Endodermal cell (in vitro differentiated cells): ENCODE measurements around the gene TRAF3IP3. TPM values are rescaled to one million over a fixed set of nuclear protein-coding genes. Genes with fewer than 3 reads are reported as not detected.

Experiments
- DNase-seq: peaks from one replicate; pipeline ENCODE4 v3.0.0-alpha.2; 2017
- H3K27ac ChIP-seq: 2 replicates; pipeline ENCODE4 v1.5.1; 2013; ENCODE audit warnings: mild to moderate bottlenecking, low read depth, low read length, moderate library complexity
- H3K27me3 ChIP-seq: 2 replicates; pipeline ENCODE4 v1.6.1; 2013; ENCODE audit warnings: mild to moderate bottlenecking, low read length, moderate library complexity; ENCODE audit not compliant: insufficient read depth, control insufficient read depth, poor library complexity, severe bottlenecking
- H3K36me3 ChIP-seq: 2 replicates; pipeline ENCODE4 v1.7.0; 2013; ENCODE audit warnings: mild to moderate bottlenecking, low read length, moderate library complexity; ENCODE audit not compliant: control insufficient read depth, insufficient read depth
- H3K4me1 ChIP-seq: one replicate; pipeline ENCODE4 v1.7.0; 2013; ENCODE audit warnings: low read length; ENCODE audit not compliant: control insufficient read depth, insufficient read depth
- H3K4me3 ChIP-seq: 2 replicates; pipeline ENCODE4 v1.5.1; 2013; ENCODE audit warnings: mild to moderate bottlenecking, low read length, moderate library complexity
- H3K9ac ChIP-seq: 2 replicates; pipeline ENCODE4 v1.6.1; 2013; ENCODE audit warnings: mild to moderate bottlenecking, low read length, moderate library complexity; ENCODE audit not compliant: poor library complexity, severe bottlenecking; ENCODE audit errors: extremely low read depth
- H3K9me3 ChIP-seq: 2 replicates; pipeline ENCODE4 v1.6.1; 2013; ENCODE audit warnings: mild to moderate bottlenecking, low read length, moderate library complexity; ENCODE audit not compliant: control insufficient read depth
- H3K27ac Mint-ChIP-seq: 2 replicates; pipeline ENCODE4 v1.8.0; 2020; ENCODE audit warnings: mixed read lengths
- H3K27me3 Mint-ChIP-seq: 2 replicates; pipeline ENCODE4 v1.8.0; 2021; ENCODE audit warnings: mild to moderate bottlenecking, mixed read lengths; ENCODE audit not compliant: insufficient read depth
- H3K36me3 Mint-ChIP-seq: 2 replicates; pipeline ENCODE4 v1.8.0; 2020; ENCODE audit warnings: low read depth, mixed read lengths
- H3K4me1 Mint-ChIP-seq: 2 replicates; pipeline ENCODE4 v1.8.0; 2020; ENCODE audit warnings: mixed read lengths
- H3K4me3 Mint-ChIP-seq: 2 replicates; pipeline ENCODE4 v1.8.0; 2020; ENCODE audit warnings: mild to moderate bottlenecking, moderate library complexity, mixed read lengths
- H3K9me3 Mint-ChIP-seq: 2 replicates; pipeline ENCODE4 v1.8.0; 2020; ENCODE audit warnings: mild to moderate bottlenecking, mixed read lengths
- CTCF ChIP-seq: fragments of 200-600 bp; sonication (generic); conservative IDR thresholded peaks from 2 replicates; pipeline ENCODE4 v1.5.0; 2021; ENCODE audit warnings: antibody characterized with exemption, mild to moderate bottlenecking
- WGBS, 2 experiments: methylation state at CpG; one replicate each; pipeline versions ENCODE4 v1.1.5 to v1.1.7; 2013; ENCODE audit warnings: missing lambda C conversion rate in 2 of 2, mixed read lengths in 1 of 2; ENCODE audit not compliant: insufficient coverage in 1 of 2, insufficient read length in 1 of 2; 5-methylcytosine and 5-hydroxymethylcytosine counted together
- total RNA-seq, 2 donors: library from RNA; stranded (reverse); fragmentation: NEBNext Ultra II Directional in 1 of 2; extraction: Animal tissue kit (Norgen Biotek cat#: 25700) in 1 of 2; gene quantifications; 2 replicates in 1 of 2; 3 replicates in 1 of 2; pipeline ENCODE4 v1.2.1, GENCODE V29; 2021

TRAF3IP3 gene
- total RNA-seq, 2 donors from 2014 or later = not detected

- Histone ChIP-seq H3K9me3 (no peaks in the 10 kb centered on the region), H3K27ac (no peak overlapping the region), H3K4me1 (no peaks in the 10 kb centered on the region), H3K36me3 (no peaks in the 10 kb centered on the region), H3K9ac (no peak overlapping the region), H3K4me3 (no peak overlapping the region), H3K27me3 (peaks cover 56% of the 10 kb centered on the region)
- no peaks in the 10 kb centered on the region for H3K4me1 Mint-ChIP-seq
- H3K27ac Mint-ChIP-seq = no peak overlapping the region
- DNase-seq = no peak
- no peak overlapping the region for H3K4me3 Mint-ChIP-seq
- H3K27me3 Mint-ChIP-seq = peaks cover 37% of the 10 kb centered on the region
- H3K9me3 Mint-ChIP-seq = no peaks in the 10 kb centered on the region
- TF ChIP-seq CTCF = no peak
- no peaks in the 10 kb centered on the region for H3K36me3 Mint-ChIP-seq
- WGBS, 2 experiments = 96 to 100% methylated on average over 1 of the region's 1 CpG
These were observed 23.1 kb upstream of the TRAF3IP3 start for GRCh38 chr1:209732725-209733124.

GRCh38 chr1:209733409-209734192 is 22.3 kb upstream of the TRAF3IP3 start:
- no peak overlapping the region for H3K4me3 Mint-ChIP-seq

GRCh38 chr1:209736490-209737117 is 19.2 kb upstream of the TRAF3IP3 start:
- H3K9me3 ChIP-seq = no peaks in the 10 kb centered on the region
- Mint-ChIP-seq H3K27me3 (peaks cover 30% of the 10 kb centered on the region), H3K27ac (no peak overlapping the region), H3K4me1 (no peaks in the 10 kb centered on the region), H3K9me3 (no peaks in the 10 kb centered on the region), H3K36me3 (no peaks in the 10 kb centered on the region), H3K4me3 (no peak overlapping the region)
- no peak for DNase-seq
- H3K27me3 ChIP-seq = peaks cover 45% of the 10 kb centered on the region
- no peaks in the 10 kb centered on the region for H3K36me3 ChIP-seq
- no peak overlapping the region for H3K9ac ChIP-seq
- no peak overlapping the region for H3K27ac ChIP-seq
- WGBS, 2 experiments = 76 to 85% methylated on average over 2 to 3 of the region's 3 CpGs
- no peak for TF ChIP-seq CTCF
- H3K4me1 ChIP-seq = no peaks in the 10 kb centered on the region
- H3K4me3 ChIP-seq = no peak overlapping the region

More at GRCh38 chr1:209733409-209734192, 22.3 kb upstream of the TRAF3IP3 start:
- Histone ChIP-seq H3K36me3 (no peaks in the 10 kb centered on the region), H3K9ac (no peak overlapping the region), H3K27ac (no peak overlapping the region), H3K9me3 (no peaks in the 10 kb centered on the region), H3K27me3 (peaks cover 56% of the 10 kb centered on the region), H3K4me3 (no peak overlapping the region), H3K4me1 (no peaks in the 10 kb centered on the region)
- Mint-ChIP-seq H3K36me3 (no peaks in the 10 kb centered on the region), H3K9me3 (no peaks in the 10 kb centered on the region), H3K4me1 (no peaks in the 10 kb centered on the region), H3K27ac (no peak overlapping the region), H3K27me3 (peaks cover 37% of the 10 kb centered on the region)
- 88 to 93% methylated on average over 1 to 3 of the region's 3 CpGs for WGBS, 2 experiments
- no peak for DNase-seq
- no peak for TF ChIP-seq CTCF
